Measurements from ENCODE around the gene LSG1.

- TF ChIP-seq, protein P1, sequence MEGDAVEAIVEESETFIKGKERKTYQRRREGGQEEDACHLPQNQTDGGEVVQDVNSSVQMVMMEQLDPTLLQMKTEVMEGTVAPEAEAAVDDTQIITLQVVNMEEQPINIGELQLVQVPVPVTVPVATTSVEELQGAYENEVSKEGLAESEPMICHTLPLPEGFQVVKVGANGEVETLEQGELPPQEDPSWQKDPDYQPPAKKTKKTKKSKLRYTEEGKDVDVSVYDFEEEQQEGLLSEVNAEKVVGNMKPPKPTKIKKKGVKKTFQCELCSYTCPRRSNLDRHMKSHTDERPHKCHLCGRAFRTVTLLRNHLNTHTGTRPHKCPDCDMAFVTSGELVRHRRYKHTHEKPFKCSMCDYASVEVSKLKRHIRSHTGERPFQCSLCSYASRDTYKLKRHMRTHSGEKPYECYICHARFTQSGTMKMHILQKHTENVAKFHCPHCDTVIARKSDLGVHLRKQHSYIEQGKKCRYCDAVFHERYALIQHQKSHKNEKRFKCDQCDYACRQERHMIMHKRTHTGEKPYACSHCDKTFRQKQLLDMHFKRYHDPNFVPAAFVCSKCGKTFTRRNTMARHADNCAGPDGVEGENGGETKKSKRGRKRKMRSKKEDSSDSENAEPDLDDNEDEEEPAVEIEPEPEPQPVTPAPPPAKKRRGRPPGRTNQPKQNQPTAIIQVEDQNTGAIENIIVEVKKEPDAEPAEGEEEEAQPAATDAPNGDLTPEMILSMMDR (IDR thresholded peaks at IDR 0.05): no peak
- no peak for TF ChIP-seq POLR2A (IDR thresholded peaks at IDR 0.05)
Measured at GRCh38 chr3:194647747-194648146, 24.2 kb downstream of the LSG1 start.

Data from adrenal gland (tissue), 5 donors.